PFSK-1 (cell line): Measurements from ENCODE around the gene MPLKIP.

ENCODE experiments used
- POLR2AphosphoS5 ChIP-seq: IDR thresholded peaks from 2 replicates; pipeline ENCODE4 v1.6.1; 2012; ENCODE audit warnings: low read depth, mild to moderate bottlenecking, control low read depth, low read length, moderate library complexity
- REST ChIP-seq, 2 experiments: IDR thresholded peaks; 2 replicates each; pipeline versions ENCODE4 v1.6.1 to v1.8.0; 2011 to 2012; ENCODE audit warnings: low read depth in 2 of 2, low read length in 2 of 2, control low read depth in 1 of 2, inconsistent platforms in 1 of 2, mild to moderate bottlenecking in 1 of 2, moderate library complexity in 1 of 2; ENCODE audit not compliant: insufficient read depth in 1 of 2
- TAF1 ChIP-seq: IDR thresholded peaks from 2 replicates; pipeline ENCODE4 v1.6.1; 2012; ENCODE audit warnings: low read length, control low read depth, borderline replicate concordance; ENCODE audit not compliant: insufficient read depth

- TF ChIP-seq REST (IDR thresholded peaks at IDR 0.05; ENCODE audit: insufficient read depth in 1 of 2, low read depth in 2 of 2, low read length in 2 of 2): no peak
- no peak for TF ChIP-seq POLR2AphosphoS5
- no peak for TF ChIP-seq TAF1
These were observed 4.6 kb upstream of the MPLKIP start for GRCh38 chr7:40138973-40139372.
